Left cardiac atrium (tissue), 4 donors: ENCODE measurements around the gene SPINK1. TPM values are rescaled to one million over a fixed set of nuclear protein-coding genes. Genes with fewer than 3 reads are reported as not detected.

Source experiments
- ATAC-seq, 2 donors: fragments of 200-7000 bp; cut with Tn5 transposase; one replicate each; pipeline ENCODE4 v1.9.1; 2020; ENCODE audit warnings: mild to moderate bottlenecking in 2 of 2, moderate library complexity in 2 of 2
- DNase-seq: peaks from one replicate; pipeline ENCODE4 v3.0.0-alpha.2; 2020
- intact Hi-C, 2 donors: fragments of 100-400 bp; cut with DNase I; formaldehyde crosslinking; loops; one replicate each; pipeline versions ENCODE4 v1.14.1 to v1.15.1; 2022 to 2023
- total RNA-seq, 2 donors: library from RNA; stranded (reverse); fragmentation: NEBNext Ultra II Directional; extraction: Animal tissue kit (Norgen Biotek cat#: 25700); gene quantifications; one replicate each; pipeline ENCODE4 v1.2.1, GENCODE V29; 2021
- donor health status: DM: no; HTN: yes; CAD: no.
- donor health status: DM: no; HTN: yes; CAD: no; lungs with severe emphysema.
- donor health status: DM: yes; HTN: yes; CAD: no.
- donor health status: Dilated cardiomyopathy.

The SPINK1 gene
- total RNA-seq, 2 donors from 2014 or later, result not detected

GRCh38 chr5:147780924-147781573 lies 50.4 kb downstream of the SPINK1 start:
- intact Hi-C loops, result no loop called here
- ATAC-seq (no peak), DNase-seq (no peak)

DNA sequence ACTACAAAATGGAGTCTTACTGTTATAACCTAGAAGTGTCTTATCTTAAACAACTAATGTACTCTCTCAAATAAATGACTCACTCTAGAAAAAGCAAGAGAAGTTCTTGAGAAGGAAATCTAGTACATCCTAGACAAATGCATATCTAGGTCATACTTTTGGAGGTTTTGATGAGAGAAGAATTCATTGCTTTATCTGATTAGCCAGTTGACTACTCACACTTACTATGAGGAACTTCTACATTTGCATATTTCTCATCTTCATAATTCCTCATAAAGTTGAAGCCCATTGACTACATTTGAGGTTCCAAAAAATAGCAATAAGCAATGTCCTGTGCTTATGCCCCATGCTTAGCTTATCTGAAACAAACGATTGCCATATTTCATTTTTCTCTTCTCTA lies 51.8 kb downstream of the SPINK1 start:
- DNase-seq (no peak), ATAC-seq (no peak)
- intact Hi-C loops, result no loop called here

- DNase-seq, result no peak
- ATAC-seq, result no peak
- intact Hi-C loops, result no loop called here
These were observed 54.5 kb downstream of the SPINK1 start for GRCh38 chr5:147776989-147777388.

Other genes with a start within 250 kb of the SPINK1 start
- gene JAKMIP2, start 48.9 kb downstream of the SPINK1 start, total RNA-seq, result under 1 TPM; 0.29 to 0.53 TPM
- gene SCGB3A2, start 47.0 kb upstream of the SPINK1 start, total RNA-seq, result not detected
- 1 to 10 TPM; 1.0 to 2.7 TPM for gene C5orf46, start 74.9 kb upstream of the SPINK1 start, total RNA-seq
- under 1 TPM; 0.18 to 0.65 TPM for gene SPINK5, start 232.3 kb upstream of the SPINK1 start, total RNA-seq